Activated CD4-positive, CD25-positive, alpha-beta regulatory T cell treated with anti-CD3 and anti-CD28 coated beads, Interleukin-2, amount 50 U/mL, for 16 hours (primary cell): ENCODE results near the gene RGSL1.

ENCODE experiments used
- DNase-seq: peaks from one replicate; pipeline ENCODE4 v3.0.0-alpha.2; 2020; ENCODE audit warnings: low read depth, low spot score

Gene RGSL1

DNA sequence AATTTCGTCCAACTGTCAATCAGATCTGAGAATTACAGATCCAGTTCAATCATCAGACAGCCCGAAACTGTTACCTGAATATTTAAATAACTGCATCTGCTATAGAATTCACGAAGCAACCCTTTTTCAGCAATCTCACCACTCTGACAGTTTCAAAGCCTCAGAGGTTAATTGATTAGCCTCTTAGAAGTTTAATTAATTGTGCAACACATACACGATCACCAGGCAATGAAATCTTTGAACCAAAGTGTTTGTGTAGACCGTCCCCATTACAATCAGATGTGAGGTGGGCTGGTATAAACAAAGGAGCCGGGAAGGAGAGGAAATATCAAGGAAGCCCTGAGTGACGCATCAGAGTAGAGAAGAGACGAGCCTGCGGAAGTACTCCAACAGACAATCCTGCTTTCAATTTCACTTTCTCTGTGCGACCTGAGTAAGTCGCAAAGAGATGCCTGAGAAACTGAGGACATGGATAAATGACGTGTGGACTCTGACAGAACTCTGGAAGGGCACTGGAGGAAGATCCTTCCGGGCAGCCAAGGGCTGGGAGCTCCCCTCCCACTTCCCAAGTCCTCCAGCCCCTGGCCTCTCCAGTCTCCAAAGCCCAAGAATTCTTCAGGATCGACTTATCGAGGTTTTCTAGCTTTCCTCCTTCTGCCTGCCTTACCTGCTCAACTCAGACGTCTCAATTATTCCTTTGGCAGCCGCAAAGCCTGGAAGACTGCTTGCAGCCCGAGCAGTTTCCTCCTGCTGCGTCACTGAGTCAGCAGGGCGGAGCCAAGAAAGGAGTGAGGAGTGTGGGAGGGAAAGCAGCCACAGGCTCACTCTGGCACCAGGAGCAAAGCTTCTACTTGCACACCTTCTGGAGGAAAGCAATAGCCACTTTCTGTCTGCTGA is 138.8 kb downstream of the RGSL1 start, which contains the start of gene RNASEL:
Gene RNASEL, minus strand, starts transcription at position 757 of the 897 bp plus-strand sequence. CDS start 2,450 bp downstream, outside the sequence.
- DNase-seq: peak; percentile 34

DNA sequence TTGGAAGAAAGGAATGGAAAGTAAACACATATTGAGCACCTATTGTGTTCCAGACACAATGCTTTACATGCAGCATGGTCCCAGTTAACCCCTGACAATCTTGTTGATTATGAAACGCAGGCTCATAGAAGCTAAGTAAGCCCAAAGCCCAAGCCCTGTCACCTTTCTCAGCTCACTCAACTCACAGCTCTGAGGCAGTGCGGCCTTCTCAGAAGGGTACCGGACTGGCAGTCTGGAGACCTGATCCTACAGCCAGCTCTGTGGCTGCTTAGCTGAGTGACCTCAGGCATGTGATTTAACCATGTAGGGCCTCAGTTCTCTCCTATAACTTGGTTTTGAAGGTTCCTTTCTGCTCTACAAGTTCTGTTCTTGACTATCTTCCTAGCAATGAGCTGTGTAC is 139.6 kb downstream of the RGSL1 start:
- DNase-seq: no peak

DNA sequence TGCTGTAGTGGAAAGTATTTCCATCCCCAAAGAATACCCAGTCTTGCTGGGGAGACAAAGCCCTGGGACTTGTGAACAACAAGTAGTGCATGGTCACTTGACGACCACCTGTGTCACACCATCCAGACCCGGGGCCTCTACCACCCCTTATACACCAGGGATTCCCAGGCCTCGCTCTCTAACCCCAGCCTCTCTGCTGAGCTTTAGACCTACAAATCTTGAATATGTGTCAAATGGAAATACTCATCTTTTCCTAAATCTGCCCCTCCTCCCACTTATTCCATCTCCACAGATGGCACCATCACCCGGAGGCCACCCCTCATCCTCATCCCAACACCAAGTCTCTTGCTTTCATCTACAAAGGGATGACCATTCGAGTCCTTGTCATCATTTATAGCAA is 140.0 kb downstream of the RGSL1 start:
- DNase-seq: no peak

DNA sequence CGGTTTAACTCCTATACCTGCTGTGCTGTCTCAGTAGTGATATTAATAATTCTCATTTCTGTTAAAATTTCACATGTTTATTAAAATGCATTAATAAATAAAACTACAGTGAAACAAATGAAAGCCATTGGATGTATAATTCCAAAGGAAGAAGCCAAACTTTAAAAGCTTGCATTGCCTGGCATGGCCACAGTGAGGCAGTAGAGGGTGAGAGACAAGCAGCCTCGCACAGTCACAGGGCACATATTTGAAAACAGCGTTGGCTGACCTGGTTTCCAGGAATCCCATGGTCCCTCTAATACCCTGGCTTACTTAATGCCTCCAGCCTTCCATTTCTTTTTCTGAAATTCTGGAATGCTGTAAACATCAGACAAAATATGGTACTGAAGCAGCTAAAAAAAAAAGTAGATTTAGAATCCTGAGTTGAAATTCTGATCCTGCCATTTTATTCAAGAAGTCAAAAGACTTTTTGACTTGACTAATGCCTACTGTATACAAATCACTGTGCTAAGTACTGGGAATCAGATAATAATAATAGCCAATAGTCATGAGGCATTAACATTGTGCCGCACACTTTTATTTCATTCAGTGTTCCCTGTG is 145.8 kb downstream of the RGSL1 start:
- DNase-seq: no peak

DNA sequence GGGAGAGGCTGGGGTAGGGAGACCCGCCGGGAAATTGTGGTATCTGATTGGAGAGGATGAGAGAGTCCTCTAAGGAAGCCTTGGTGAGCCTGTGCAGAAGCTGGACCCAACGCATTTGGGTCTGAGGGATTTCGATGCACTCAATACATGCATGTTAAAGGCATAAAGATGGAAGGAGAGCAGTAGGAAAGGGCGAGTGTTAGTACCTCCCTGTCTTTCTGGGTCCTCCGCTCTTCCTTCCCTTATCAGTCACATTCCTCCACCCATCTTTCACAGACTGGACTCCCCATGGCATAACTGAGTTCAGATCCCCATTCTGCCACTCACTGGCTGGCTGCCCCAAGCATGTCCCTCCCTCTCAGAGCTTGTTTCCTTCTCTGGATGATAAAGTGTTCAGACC is 147.0 kb downstream of the RGSL1 start:
- no peak for DNase-seq

DNA sequence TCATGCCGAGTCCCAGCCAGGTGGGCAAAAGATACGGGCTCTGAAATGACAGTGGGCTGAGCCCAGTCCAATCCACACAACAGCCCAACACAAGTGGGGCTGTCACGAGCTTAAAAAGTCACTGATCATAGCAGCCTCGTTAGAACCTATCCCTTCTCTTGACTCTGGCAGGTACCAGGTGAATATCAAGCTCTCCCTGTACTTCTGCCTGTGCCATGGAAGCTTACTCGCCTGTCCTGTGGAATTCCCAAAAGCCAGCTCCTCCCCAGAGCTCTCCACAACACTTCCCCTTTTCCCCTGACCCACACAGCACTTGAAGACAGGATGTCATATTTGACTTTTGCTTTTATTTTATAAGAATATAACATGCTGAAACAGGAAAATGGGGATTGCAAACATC is 148.3 kb downstream of the RGSL1 start:
- no peak for DNase-seq

DNA sequence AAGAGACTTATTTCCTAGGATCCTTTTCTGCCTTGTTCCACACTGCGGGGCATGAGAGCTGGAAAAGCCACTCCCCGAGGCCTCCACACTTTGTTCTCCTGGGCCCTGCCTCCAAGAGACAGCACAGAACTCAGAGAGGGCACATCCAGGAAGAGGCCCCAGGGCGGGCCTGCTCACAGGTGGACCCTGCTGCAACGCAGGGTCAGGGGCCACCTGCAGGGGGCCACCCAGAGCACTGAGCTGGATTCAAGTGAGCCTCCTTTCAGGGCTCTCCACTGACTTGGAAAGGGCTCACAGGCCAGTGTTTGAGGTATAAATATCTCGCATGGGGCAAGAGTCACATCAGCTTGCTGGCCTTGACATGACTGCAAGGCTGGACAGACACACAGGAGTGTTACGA is 149.4 kb downstream of the RGSL1 start:
- no peak for DNase-seq

DNA sequence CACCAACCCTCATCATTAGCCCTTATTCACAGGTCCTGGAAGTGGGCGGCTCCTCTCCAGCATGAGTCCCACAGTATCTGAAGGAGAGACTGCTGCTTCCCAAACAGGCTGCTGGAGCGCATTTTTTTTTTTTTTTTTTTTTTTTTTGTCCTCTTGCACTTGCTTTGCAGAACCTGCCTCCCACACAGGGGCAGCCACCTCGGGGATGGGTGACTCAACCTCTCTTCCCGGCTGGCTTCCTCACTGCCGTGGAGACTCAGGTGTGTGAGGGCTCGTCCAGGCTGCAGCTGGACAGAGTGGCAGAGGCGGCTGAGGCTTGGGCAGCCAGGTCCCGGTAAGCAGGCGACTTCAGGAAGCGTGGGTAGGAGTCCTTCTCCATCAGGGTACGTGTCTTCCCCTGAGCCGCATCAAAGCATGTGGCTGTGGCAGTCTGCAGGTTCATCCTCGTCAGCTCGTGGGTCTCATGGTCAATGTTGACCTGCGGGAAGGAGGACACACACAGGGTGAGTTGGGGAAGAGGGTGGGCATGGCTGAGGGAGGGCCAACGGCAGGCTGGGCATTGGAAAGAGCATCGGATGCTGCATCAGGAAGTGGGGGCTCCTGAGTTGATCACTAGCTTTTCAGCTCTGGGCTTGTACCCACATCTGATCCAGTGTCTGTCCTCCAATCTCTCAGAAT is 150.2 kb downstream of the RGSL1 start:
- no peak for DNase-seq

DNA sequence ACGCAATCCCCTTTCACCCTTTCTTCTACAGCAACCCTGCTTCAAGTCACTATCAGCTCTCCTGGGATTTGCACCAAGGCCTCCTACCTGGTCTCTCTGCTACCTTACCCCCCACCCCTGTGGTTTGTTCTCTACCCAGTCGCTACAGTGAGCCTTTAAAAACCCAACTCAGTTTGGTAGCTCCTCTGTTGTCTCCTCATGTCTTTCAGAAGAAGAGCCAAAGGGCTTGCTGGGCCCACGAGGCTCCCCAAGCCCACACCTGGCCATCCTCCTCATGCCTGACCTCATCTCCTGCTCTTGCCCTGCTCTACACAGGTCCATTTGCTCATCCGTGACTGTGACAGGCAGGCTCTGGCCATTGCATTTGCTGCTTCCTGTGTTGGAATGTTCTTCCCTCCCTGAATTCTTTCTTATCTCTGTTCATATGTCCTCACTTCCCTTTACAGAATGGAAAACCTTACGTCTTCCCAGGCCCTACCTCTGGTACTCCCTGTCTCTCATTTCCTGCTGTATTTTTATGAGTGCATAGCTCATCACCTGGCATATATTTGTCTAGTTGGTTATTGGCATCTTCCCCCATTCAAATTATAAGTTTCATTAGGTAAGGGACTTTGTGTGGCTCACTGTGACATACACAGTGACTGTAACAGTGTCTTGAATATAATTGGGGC is 150.9 kb downstream of the RGSL1 start:
- no peak for DNase-seq

DNA sequence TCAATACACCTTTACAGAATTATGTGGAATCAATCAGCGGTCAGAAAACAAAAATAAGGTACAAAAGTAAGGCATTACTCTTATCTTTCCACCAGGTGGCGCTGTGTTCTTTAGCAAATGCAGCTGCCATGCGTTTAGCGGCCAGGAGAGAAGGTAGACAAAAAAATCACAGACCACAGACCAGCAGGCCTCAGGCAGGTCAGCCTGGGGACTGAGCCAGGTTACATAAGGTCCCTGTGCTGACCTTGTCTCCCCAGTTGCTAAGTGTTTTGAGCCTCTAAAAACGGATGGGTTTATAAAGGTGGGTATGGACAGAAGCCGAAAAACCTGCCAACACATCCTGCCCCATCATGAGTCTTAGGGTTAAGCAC is 151.5 kb downstream of the RGSL1 start:
- peak; percentile 55 for DNase-seq

DNA sequence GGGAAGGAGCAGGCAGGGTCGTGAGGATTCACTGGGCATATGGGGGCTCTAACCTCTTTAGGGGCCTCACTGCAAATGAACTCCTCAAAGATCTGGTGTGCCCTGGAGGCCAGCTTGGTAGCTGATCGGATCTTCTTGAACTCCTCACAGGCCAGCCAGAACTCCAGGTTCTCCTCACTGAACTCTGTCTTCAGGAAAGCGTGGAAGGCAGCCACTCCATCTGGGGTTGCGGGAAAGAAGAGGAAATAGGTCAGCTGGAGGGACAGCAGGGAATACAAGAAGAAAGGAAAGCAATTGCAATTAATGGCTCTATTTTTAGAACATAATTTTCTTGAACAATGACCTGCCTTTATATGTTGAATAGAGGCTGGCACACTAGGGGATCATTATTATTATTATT is 152.0 kb downstream of the RGSL1 start:
- DNase-seq: no peak

DNA sequence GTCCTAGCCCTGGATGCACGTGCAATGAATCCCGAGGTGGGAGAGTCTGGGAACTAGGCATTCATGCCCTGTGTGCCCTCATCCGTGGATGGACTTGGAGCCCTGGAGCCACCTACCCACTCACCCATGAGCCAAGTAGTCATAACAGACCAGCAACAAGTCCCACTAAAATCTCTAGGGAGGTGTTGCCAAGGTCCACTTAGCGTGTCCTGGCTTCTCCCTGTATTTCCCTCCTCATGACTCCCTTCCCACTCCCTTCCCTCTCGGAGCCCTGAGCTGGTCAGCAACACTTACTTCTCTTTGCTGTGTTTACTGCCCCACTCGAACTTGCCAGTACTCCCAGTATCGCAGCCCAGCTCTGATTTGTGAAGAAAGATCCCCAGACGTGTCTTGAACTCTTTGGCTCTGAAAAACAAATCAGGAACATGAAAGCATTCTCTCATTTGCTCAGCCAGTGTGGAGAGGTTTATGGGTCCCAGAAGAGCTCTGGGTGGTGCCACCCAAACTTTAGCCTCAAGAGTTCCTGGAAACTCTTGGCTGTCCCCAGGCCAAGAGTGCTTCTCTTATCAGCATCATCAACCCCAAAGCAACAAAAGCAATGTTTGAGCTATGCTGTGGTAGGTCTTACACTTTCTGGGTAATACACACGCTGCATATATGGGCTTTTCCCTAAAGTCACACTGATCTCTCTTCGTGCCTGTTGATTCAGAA is 153.1 kb downstream of the RGSL1 start:
- DNase-seq: no peak

DNA sequence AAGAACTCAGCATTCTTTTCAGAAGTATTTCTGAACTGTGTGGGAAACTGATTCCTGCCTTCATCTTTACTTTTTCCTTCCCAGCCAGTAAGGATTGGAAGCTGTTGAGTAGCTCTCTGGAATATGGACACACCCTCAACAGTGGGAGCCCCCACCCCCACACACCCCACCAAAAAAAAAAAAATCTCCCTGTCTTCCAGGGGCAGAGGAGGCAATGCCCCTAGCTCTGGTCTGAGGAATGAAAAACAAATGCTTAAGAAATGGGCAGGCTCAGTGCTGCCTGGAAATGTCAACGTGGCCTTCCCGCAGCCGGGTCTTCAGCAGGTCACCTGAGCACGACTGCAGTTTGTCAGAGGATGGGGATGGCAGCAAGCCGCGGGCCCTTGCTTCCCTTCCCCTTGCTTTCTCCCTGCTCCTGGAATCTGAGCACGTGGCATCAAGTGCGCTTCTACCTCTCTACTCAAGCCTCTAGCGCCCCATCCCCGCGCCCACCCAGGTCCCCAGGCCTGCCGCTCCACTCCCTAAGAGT is 153.8 kb downstream of the RGSL1 start:
- no peak for DNase-seq

DNA sequence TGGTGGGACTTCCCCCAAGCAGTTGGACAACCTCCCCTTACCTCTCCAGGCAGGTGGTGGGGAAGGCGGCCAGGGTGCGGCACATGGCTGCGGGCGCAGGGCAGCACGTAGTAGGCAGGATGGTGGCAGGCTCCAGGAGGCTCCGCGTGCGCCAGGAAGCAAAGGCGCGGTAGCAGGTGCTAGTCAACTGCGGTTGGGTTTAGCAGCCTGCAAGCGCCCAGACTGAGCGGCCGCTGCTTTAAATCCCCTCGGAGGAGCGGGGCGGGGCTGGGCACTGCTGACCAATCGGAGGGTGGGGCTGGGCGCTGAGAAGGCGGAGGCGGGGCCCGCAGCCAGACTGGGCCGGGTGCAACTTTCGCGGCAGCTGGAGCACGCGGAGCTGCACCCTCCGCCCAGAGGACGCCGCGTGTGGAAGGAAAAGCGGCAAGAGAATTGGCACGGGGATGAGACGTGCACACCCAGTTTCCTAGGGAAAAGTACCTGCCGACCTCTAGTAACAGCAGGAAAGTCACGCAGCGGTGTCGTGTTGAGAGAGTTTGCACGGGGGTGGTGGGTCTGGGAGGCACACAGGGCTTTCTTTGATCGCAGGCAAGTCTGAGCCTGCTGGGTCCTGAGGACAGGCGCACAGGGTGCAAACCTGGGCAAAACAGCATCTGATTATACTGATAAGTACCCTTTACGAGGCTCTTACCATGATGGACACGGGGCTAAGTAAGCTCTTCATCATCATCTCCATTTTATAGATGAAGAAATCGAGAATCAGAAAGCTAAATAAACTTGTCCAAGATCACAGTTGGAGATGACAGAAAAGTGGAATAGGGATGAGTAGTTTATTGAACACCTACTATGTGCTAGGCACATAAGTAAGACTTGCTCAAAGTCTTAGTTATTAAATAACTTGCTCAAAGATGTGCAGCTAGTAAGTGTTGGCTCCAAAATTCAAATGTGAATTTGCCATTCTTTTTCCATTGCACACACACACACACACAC is 154.5 kb downstream of the RGSL1 start, which contains the start of gene RGS16:
Gene RGS16, minus strand, starts transcription at position 215 of the 990 bp plus-strand sequence. Its CDS starts 130 bp downstream, at position 85.
- peak; percentile 70 for DNase-seq

DNA sequence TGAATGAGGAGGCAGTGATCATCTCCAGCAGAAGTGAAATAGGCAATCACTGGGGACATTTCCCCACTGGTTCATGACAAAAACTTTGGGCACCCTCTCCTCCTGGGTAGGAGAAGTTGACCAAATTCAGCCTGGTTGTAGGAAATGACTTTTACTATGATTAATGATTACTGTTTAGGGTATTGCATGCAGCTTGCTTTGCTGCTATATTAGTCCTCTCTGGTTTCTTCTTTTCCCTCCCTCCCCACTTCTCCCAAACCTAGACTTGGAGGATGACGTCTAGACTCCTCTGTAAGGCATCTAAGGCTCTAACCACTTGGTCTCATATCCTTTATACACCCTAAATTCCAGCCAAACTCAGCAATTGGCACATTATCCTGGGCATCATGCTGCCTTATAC is 157.6 kb downstream of the RGSL1 start:
- no peak for DNase-seq

DNA sequence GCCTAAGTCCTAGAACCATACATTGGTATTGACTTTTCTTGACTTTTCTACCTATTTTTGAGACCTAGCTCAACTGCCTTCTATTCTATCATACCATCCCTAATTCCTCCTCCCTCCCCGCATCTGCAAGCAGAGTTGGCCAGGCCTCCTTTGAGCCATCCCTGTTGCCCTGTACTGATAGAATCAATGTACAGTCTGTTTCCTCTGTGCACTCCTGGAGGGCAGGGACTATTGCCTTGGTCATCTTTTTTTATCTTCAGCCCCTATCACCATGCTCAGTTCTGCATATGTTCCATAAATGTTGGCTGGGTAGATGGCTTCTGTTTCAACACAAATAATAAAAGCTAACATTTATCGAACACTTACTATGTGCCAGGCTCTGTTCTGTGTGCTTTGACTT is 158.3 kb downstream of the RGSL1 start:
- no peak for DNase-seq

DNA sequence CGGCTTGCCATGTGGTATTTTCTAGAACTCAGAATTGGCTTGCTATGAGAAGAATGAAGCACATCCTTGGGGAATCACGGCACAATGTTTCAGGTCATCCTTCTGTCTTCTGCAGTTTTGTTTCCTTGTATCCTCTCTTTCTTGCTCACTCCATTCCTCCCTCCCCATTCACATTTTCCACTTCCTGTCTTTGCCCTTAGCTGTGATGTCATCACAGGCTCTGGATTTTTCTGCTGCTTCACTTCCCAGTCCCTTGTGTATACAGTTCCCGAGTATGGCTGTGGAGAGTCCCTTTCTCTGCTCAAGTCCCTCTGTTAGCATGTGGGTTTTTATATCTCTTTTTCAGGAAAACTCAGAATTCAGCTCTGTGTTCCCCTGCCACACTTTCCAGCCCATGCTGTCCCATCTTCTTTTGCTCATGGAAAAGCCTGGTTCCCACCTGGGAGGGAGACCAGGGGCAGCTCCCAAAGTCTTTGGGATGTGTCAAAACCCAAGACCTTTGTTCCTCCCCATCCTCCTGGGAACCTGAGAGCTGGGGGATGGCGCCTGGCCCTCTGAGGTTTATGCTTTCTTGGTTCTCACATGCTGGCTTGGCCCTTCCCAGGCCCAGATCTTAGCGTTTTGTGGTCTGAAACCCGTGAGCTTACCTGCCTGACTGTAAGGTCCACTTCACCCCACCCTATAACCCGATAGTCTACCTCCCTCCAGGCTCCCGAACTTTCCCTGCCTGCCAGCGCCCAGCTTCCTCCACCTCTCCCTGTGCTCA is 159.1 kb downstream of the RGSL1 start:
- DNase-seq: no peak
